GM12878 (cell line): ENCODE data around the gene DLX1. TPM values are rescaled to one million over a fixed set of nuclear protein-coding genes. Genes with fewer than 3 reads are reported as not detected.

ENCODE experiments used
- ATAC-seq: fragments of 200-7000 bp; cut with Tn5 transposase; 3 replicates; pipeline ENCODE4 v1.9.1; 2020; ENCODE audit warnings: mild to moderate bottlenecking, moderate library complexity
- BruUV-seq: library from RNA; stranded (reverse); fragments of 400-500 nt; replicated peaks from 2 replicates; lab custom pipeline; 2021; lab: Mats Ljungman, UMichigan
- CTCF ChIA-PET: fragments of 300-600 bp; sonication (Branson Sonifier 250); formaldehyde crosslinking; extraction: SDS; loops from one replicate; lab custom pipeline; 2021; ENCODE audit warnings: inconsistent platforms; lab: Yijun Ruan, JAX
- POLR2A ChIA-PET: fragments of 350-600 bp; formaldehyde crosslinking; extraction: SDS; loops from one replicate; lab custom pipeline; 2021; ENCODE audit warnings: inconsistent platforms; lab: Charles Lee
- RAD21 ChIA-PET: fragments of 300-600 bp; sonication (Branson Sonifier 250); formaldehyde crosslinking; loops from one replicate; lab custom pipeline; 2023; ENCODE audit warnings: antibody characterized with exemption; ENCODE audit not compliant: unreplicated experiment; lab: Charles Lee
- SMC1A ChIA-PET: fragments of 300-600 bp; sonication (Branson Sonifier 250); formaldehyde crosslinking; loops from one replicate; lab custom pipeline; 2023; ENCODE audit not compliant: unreplicated experiment, uncharacterized antibody; lab: Charles Lee
- DNase-seq: peaks from one replicate; pipeline ENCODE4 v3.0.0-alpha.2; 2011; ENCODE audit warnings: low read depth, low spot score
- FAIRE-seq: peaks from 3 replicates; lab custom pipeline; 2011; peaks lifted over from hg19 to GRCh38; lab: Jason Lieb, UNC
- H2AFZ ChIP-seq: 2 replicates; pipeline ENCODE4 v1.6.0; 2011; ENCODE audit warnings: low read depth, low read length, control low read depth; ENCODE audit not compliant: control insufficient read depth
- H3K27ac ChIP-seq: 2 replicates; pipeline ENCODE4 v1.5.1; 2011; ENCODE audit warnings: control low read depth; ENCODE audit not compliant: control insufficient read depth, insufficient read depth
- H3K27me3 ChIP-seq, 2 experiments: replicated peaks in 1 of 2; 2 replicates each; pipeline versions ENCODE4 v1.6.0 to v1.6.1; 2011; ENCODE audit warnings: low read length in 1 of 2; ENCODE audit not compliant: control insufficient read depth in 2 of 2, insufficient read depth in 2 of 2
- H3K36me3 ChIP-seq, 2 experiments: 2 replicates each; pipeline ENCODE4 v1.5.1; 2011; ENCODE audit warnings: low read length in 1 of 2; ENCODE audit not compliant: control insufficient read depth in 2 of 2, insufficient read depth in 2 of 2
- H3K4me1 ChIP-seq: 2 replicates; pipeline ENCODE4 v1.6.1; 2011; ENCODE audit warnings: mild to moderate bottlenecking, low read length, moderate library complexity, mixed read lengths; ENCODE audit not compliant: control insufficient read depth, insufficient read depth
- H3K4me2 ChIP-seq: 2 replicates; pipeline ENCODE4 v1.6.0; 2011; ENCODE audit warnings: control low read depth; ENCODE audit not compliant: control insufficient read depth, insufficient read depth
- H3K4me3 ChIP-seq: fragments of 200-600 bp; sonication (generic); 2 replicates; pipeline ENCODE4 v1.5.1; 2016
- H3K79me2 ChIP-seq: 2 replicates; pipeline ENCODE4 v1.6.0; 2011; ENCODE audit warnings: low read length; ENCODE audit not compliant: control insufficient read depth, insufficient read depth
- H3K9ac ChIP-seq: 2 replicates; pipeline ENCODE4 v1.8.0; 2011; ENCODE audit warnings: low read length, control low read depth, mixed read lengths; ENCODE audit not compliant: control insufficient read depth, insufficient read depth
- H3K9me3 ChIP-seq: replicated peaks from 3 replicates; pipeline ENCODE4 v1.5.1; 2011; ENCODE audit warnings: mild to moderate bottlenecking, low read length; ENCODE audit not compliant: control insufficient read depth, insufficient read depth
- H4K20me1 ChIP-seq: 2 replicates; pipeline ENCODE4 v1.6.0; 2011; ENCODE audit not compliant: control insufficient read depth, insufficient read depth
- BCL11A ChIP-seq: IDR thresholded peaks from 2 replicates; pipeline ENCODE4 v1.6.1; 2011; ENCODE audit warnings: low read depth, low read length
- CREM ChIP-seq: IDR thresholded peaks from 2 replicates; pipeline ENCODE4 v1.6.1; 2014; ENCODE audit warnings: antibody characterized with exemption, low read depth
- PAX8 ChIP-seq: fragments of 450-650 bp; IDR thresholded peaks from 2 replicates; pipeline ENCODE4 v1.6.1; 2017; ENCODE audit warnings: mild to moderate bottlenecking, moderate library complexity
- ZNF207 ChIP-seq: fragments of 450-650 bp; IDR thresholded peaks from 2 replicates; pipeline ENCODE4 v1.6.1; 2014; ENCODE audit warnings: antibody characterized with exemption, mild to moderate bottlenecking, borderline replicate concordance
- WGBS: methylation state at CpG from one replicate; pipeline ENCODE4 v1.1.6; 2016; ENCODE audit warnings: low lambda C conversion rate; ENCODE audit not compliant: insufficient replicate concordance, insufficient coverage; ENCODE audit errors: missing lambda C conversion rate; 5-methylcytosine and 5-hydroxymethylcytosine counted together
- in situ Hi-C: fragments of 300-500 bp; cut with MboI; formaldehyde crosslinking; loops from 9 replicates; pipeline ENCODE4 v1.14.3; 2018; ENCODE audit warnings: mixed read lengths
- intact Hi-C: fragments of 100-400 bp; cut with micrococcal nuclease; formaldehyde crosslinking; loops from one replicate; pipeline ENCODE4 v1.14.2; 2022; ENCODE audit not compliant: unreplicated experiment
- polyA plus RNA-seq, 11 experiments: library from polyadenylated mRNA; depleted of rRNA in 4 of 11; unstranded in 6 of 11; stranded (reverse) in 5 of 11; fragments of >200 nt; fragmentation: Nextera tagmentation in 4 of 11; fragmentation: Illumina TruSeq in 1 of 11; extraction: Ambion mirVana in 4 of 11; extraction: Trizol in 1 of 11; gene quantifications; 1 replicate in 1 of 11; 2 replicates in 10 of 11; pipeline versions ENCODE4 v1.2.1 to v1.2.3, GENCODE V29; 2011 to 2016; ENCODE audit warnings: inconsistent platforms in 2 of 11, missing spikeins in 2 of 11, low read depth in 1 of 11
- total RNA-seq, 4 experiments: library from RNA; depleted of rRNA in 3 of 4; stranded (reverse); fragments of >200 nt in 3 of 4; fragmentation: Illumina TruSeq in 1 of 4; extraction: Trizol in 1 of 4; gene quantifications; 2 replicates each; pipeline versions ENCODE4 v1.2.1 to v1.2.3, GENCODE V29; 2013 to 2021

Gene DLX1
- total and polyA plus RNA-seq, 10 of the 15 experiments (the other 5 are each of a cell fraction or from before 2014, with no cell fraction given) = 0.06 TPM; not detected in 9

- Histone ChIP-seq H3K79me2 (no peaks in the 10 kb centered on the region), H3K4me3 (peak overlapping the region; percentile 0; the same call in 1 of the 2 replicates), H3K4me1 (peaks cover 18% of the 10 kb centered on the region), H4K20me1 (peaks cover 6% of the 10 kb centered on the region; the same call in 1 of the 2 replicates), H3K4me2 (no peak overlapping the region), H3K9me3 (no peaks in the 10 kb centered on the region), H2AFZ (no peak overlapping the region), H3K27me3 (peaks cover 33 to 55% of the 10 kb centered on the region in 2 experiments), H3K9ac (no peak overlapping the region)
- FAIRE-seq (no peak), DNase-seq (no peak)
- ChIA-PET SMC1A (no interaction called here), RAD21 (no interaction called here)
- intact Hi-C loops = no loop called here
- in situ Hi-C loops = no loop called here
- WGBS = 36% methylated on average over 18 of the region's 18 CpGs
- no peak for TF ChIP-seq PAX8
- TF ChIP-seq BCL11A = no peak
- TF ChIP-seq ZNF207 = no peak
- TF ChIP-seq CREM = no peak
- TF ChIP-seq, all 136 proteins: peak for 0
- POLR2A ChIA-PET = interaction anchor here (0.7 kb wide), 1 partner anchor 217 kb away, joined by 3 read pairs; no protein-coding TSS in a partner anchor
- no TSS peak for BruUV-seq
- no peak for ATAC-seq
- CTCF ChIA-PET = no interaction called here
- Histone ChIP-seq H3K27ac (no peak overlapping the region), H3K36me3 (no peaks in the 10 kb centered on the region)
Observed at GRCh38 chr2:172093416-172094293, 8.3 kb downstream of the DLX1 start.
